CD4-positive, alpha-beta T cell (primary cell): ENCODE measurements around the gene GLI2. TPM values are rescaled to one million over a fixed set of nuclear protein-coding genes. Genes with fewer than 3 reads are reported as not detected.

Experiments used
- ATAC-seq: fragments of 200-7000 bp; cut with Tn5 transposase; one replicate; pipeline ENCODE4 v1.10.0; 2022; ENCODE audit warnings: mild to moderate bottlenecking; ENCODE audit not compliant: poor library complexity
- CTCF ChIA-PET: fragments of 350-600 bp; sonication (Branson Sonifier 250); formaldehyde crosslinking; loops from one replicate; lab custom pipeline; 2021; ENCODE audit warnings: antibody characterized with exemption, inconsistent platforms; lab: Charles Lee
- POLR2A ChIA-PET: fragments of 350-600 bp; sonication (Branson Sonifier 250); formaldehyde crosslinking; loops from one replicate; lab custom pipeline; 2021; ENCODE audit warnings: antibody characterized with exemption, inconsistent platforms; lab: Charles Lee
- DNase-seq, 14 experiments: peaks; one replicate each; pipeline ENCODE4 v3.0.0-alpha.2; 2013 to 2020; ENCODE audit warnings: mixed read lengths in 2 of 14
- H3K27ac ChIP-seq, 2 donors: one replicate each; pipeline versions ENCODE4 v1.5.1 to v1.7.0; 2013; ENCODE audit warnings: low read length in 2 of 2, low read depth in 1 of 2, mild to moderate bottlenecking in 1 of 2
- H3K27me3 ChIP-seq, 2 experiments: 1 replicate in 1 of 2; 2 replicates in 1 of 2; pipeline versions ENCODE4 v1.6.1 to v1.7.0; 2013; ENCODE audit warnings: low read length in 2 of 2, control low read depth in 1 of 2, mild to moderate bottlenecking in 1 of 2, moderate library complexity in 1 of 2; ENCODE audit not compliant: insufficient read depth in 2 of 2, control insufficient read depth in 1 of 2
- H3K36me3 ChIP-seq: one replicate; pipeline ENCODE4 v1.6.1; 2013; ENCODE audit warnings: low read length, control low read depth; ENCODE audit not compliant: insufficient read depth
- H3K4me1 ChIP-seq: one replicate; pipeline ENCODE4 v1.6.1; 2013; ENCODE audit warnings: low read length, control low read depth; ENCODE audit not compliant: insufficient read depth
- H3K4me3 ChIP-seq: one replicate; pipeline ENCODE4 v1.5.1; 2013; ENCODE audit warnings: mild to moderate bottlenecking, low read length, moderate library complexity
- H3K9me3 ChIP-seq, 2 experiments: 1 replicate in 1 of 2; 2 replicates in 1 of 2; pipeline versions ENCODE4 v1.6.1 to v1.7.0; 2013; ENCODE audit warnings: low read length in 2 of 2, mild to moderate bottlenecking in 2 of 2, control low read depth in 1 of 2, moderate library complexity in 1 of 2; ENCODE audit not compliant: control insufficient read depth in 1 of 2, insufficient read depth in 1 of 2
- H3K27ac Mint-ChIP-seq: one replicate; pipeline ENCODE4 v1.8.0; 2020; ENCODE audit warnings: mixed read lengths
- H3K27me3 Mint-ChIP-seq: one replicate; pipeline ENCODE4 v1.8.0; 2021; ENCODE audit warnings: mixed read lengths
- H3K36me3 Mint-ChIP-seq: one replicate; pipeline ENCODE4 v1.8.0; 2021; ENCODE audit warnings: low read depth, mixed read lengths
- H3K4me1 Mint-ChIP-seq: one replicate; pipeline ENCODE4 v1.8.0; 2021; ENCODE audit warnings: low read depth, mixed read lengths
- H3K4me3 Mint-ChIP-seq: one replicate; pipeline ENCODE4 v1.8.0; 2020; ENCODE audit warnings: mild to moderate bottlenecking, mixed read lengths
- H3K9me3 Mint-ChIP-seq: one replicate; pipeline ENCODE4 v1.8.0; 2020; ENCODE audit warnings: mixed read lengths
- intact Hi-C, 2 experiments: fragments of 100-400 bp; cut with DNase I in 1 of 2; cut with micrococcal nuclease in 1 of 2; formaldehyde crosslinking; loops; one replicate each; pipeline versions ENCODE4 v1.15.1 to v1.9.0; 2023 to 2025; cut with DNase I, micrococcal nuclease
- total RNA-seq, 174 experiments: library from RNA in 2 of 174; stranded (reverse) in 2 of 174; gene quantifications; one replicate each; pipeline ENCODE4 v1.2.3 and lab custom pipeline; 2021 to 2026
- TF ChIP-seq, protein P1 (sequence below): fragments of 200-600 bp; IDR thresholded peaks from one replicate; pipeline ENCODE4 v1.8.0; 2022; ENCODE audit warnings: antibody characterized with exemption, mild to moderate bottlenecking

Gene GLI2
- total RNA-seq, 2 experiments from 2014 or later, result not detected

DNA sequence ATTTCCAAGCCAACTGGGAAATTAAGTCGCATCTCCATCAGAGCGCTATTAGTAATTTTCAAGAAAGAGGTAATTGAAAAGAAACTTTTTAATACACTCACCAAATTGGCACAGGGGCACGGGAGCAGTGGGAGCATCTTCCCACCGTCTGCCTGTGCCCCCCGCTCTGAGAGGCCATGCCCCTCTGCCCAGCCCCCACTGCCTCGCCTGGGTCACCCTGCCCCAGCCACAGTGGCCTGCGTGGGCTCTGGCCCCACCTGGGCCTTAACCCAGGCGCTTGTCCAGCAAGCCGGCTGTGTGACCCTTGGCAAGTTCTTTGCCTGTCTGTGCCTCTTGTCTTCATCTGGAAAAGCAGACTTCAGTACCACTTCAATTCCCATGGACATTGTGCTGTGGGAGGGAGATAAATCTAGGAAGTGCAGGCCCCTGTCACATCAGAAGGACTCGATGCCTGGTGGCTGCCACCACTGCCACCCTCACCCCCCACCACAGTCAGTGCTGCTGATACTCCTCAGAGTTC lies 31.9 kb downstream of the GLI2 start:
- H3K9me3 ChIP-seq, result peaks cover 0 to 3% of the 10 kb centered on the region in 2 experiments
- DNase-seq (no peak), ATAC-seq (no peak)
- no peak overlapping the region for H3K27ac Mint-ChIP-seq
- no peak overlapping the region for H3K27ac ChIP-seq
- H3K4me1 ChIP-seq, result no peaks in the 10 kb centered on the region
- ChIA-PET CTCF (no interaction called here), POLR2A (no interaction called here)
- intact Hi-C loops, result no loop called here
- H3K36me3 ChIP-seq, result no peaks in the 10 kb centered on the region
- no peaks in the 10 kb centered on the region for H3K9me3 Mint-ChIP-seq
- H3K4me1 Mint-ChIP-seq, result no peaks in the 10 kb centered on the region
- TF ChIP-seq, protein P1, sequence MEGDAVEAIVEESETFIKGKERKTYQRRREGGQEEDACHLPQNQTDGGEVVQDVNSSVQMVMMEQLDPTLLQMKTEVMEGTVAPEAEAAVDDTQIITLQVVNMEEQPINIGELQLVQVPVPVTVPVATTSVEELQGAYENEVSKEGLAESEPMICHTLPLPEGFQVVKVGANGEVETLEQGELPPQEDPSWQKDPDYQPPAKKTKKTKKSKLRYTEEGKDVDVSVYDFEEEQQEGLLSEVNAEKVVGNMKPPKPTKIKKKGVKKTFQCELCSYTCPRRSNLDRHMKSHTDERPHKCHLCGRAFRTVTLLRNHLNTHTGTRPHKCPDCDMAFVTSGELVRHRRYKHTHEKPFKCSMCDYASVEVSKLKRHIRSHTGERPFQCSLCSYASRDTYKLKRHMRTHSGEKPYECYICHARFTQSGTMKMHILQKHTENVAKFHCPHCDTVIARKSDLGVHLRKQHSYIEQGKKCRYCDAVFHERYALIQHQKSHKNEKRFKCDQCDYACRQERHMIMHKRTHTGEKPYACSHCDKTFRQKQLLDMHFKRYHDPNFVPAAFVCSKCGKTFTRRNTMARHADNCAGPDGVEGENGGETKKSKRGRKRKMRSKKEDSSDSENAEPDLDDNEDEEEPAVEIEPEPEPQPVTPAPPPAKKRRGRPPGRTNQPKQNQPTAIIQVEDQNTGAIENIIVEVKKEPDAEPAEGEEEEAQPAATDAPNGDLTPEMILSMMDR, result no peak
- no peak overlapping the region for H3K4me3 ChIP-seq
- no peaks in the 10 kb centered on the region for H3K27me3 ChIP-seq
- no peaks in the 10 kb centered on the region for H3K36me3 Mint-ChIP-seq
- H3K27me3 Mint-ChIP-seq, result no peaks in the 10 kb centered on the region
- no peak overlapping the region for H3K4me3 Mint-ChIP-seq

DNA sequence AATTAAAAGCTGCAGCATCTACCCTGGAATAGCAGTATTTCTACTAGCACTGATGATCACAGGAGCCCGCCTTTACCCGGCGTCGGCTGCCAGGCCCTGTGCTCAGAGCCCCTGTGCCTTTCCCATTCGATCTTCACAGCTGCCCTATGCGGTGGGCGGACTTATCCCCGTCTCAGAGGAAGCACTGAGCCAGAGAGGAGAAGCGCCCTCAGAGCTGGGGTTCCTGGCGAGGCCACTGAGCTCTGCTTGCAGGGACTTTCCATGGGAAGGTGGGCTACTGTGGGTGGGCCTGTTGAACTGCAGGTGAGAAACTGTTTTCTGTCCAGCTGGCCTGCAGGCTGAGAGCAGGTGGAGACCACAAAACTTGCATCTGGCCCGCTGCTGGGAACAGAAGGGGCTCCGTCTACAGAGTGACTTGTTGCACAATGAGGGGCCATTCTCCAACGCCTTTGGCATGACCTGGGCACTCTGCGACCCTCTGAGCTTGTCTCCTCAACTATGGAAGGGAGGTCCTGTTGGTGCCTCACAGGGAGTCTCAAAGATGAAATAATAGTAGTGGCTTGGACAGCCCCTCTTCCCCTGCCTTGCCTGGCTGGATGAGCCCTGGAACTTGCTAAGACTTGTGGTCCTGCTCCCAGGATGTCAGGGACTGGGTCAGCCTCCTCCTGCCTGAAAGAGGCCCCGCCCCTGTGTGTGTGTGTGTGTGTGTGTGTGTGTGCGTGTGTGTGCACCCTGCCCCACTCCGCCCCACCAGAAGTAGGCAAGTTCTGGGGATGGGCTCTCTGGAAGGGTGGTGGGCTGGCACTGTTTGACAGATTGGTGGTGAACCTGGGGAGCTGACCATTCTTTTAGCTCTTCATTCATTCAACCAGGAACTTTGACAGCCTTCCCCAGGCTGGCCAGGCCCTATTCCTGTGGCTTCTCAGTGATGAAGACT lies 32.7 kb downstream of the GLI2 start:
- POLR2A ChIA-PET, result no interaction called here
- H3K27ac ChIP-seq, result no peak overlapping the region
- H3K4me1 ChIP-seq, result no peaks in the 10 kb centered on the region
- H3K9me3 ChIP-seq, result no peaks in the 10 kb centered on the region
- no peaks in the 10 kb centered on the region for H3K36me3 ChIP-seq
- no peaks in the 10 kb centered on the region for H3K9me3 Mint-ChIP-seq
- no peak overlapping the region for H3K4me3 Mint-ChIP-seq
- CTCF ChIA-PET, result no interaction called here
- no peak overlapping the region for H3K27ac Mint-ChIP-seq
- no peak for ATAC-seq
- no peaks in the 10 kb centered on the region for H3K27me3 Mint-ChIP-seq
- H3K36me3 Mint-ChIP-seq, result no peaks in the 10 kb centered on the region
- intact Hi-C loops, result no loop called here
- no peaks in the 10 kb centered on the region for H3K4me1 Mint-ChIP-seq
- H3K4me3 ChIP-seq, result no peak overlapping the region
- TF ChIP-seq, protein P1, result no peak
- H3K27me3 ChIP-seq, result no peaks in the 10 kb centered on the region
- DNase-seq, result no peak

DNA sequence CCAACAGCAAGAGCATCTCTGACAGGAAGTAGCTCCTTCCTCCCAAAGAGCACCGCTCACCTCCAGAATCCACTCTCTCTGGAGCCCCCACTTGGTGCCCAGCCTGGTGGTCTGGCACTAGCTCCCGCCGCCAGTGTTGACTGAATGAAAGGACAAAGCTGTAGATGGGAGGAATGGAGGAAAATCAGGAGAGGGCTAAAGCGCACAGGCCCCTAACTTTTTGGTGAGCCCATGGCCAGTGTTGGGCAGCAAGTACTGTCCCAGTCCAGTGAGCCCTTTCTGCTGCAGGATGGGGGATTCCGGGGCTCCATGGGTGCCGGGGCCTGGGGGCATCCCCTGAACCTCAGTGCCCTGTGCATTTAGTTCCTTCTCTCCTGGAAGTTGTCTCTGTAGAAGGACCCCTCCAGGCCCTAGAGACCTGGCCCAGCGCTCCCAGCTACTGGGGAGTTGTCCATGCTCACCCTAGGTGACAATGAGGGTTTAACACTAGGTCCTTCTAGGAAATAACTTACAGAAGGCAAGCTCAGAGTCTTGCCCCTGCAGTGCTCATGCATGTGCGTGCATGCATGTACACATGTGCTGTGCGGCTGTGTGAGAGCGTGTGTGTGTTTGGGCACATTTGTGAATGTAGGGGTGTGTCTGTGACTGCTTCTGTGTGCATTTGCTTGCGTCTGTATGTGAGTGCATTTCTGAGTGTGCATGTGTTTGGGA lies 33.6 kb downstream of the GLI2 start:
- Mint-ChIP-seq H3K9me3 (no peaks in the 10 kb centered on the region), H3K4me3 (no peak overlapping the region), H3K36me3 (no peaks in the 10 kb centered on the region), H3K27me3 (no peaks in the 10 kb centered on the region), H3K27ac (no peak overlapping the region), H3K4me1 (no peaks in the 10 kb centered on the region)
- no peaks in the 10 kb centered on the region for H3K36me3 ChIP-seq
- no peaks in the 10 kb centered on the region for H3K9me3 ChIP-seq
- ChIA-PET CTCF (no interaction called here), POLR2A (no interaction called here)
- no peak overlapping the region for H3K4me3 ChIP-seq
- intact Hi-C loops, result no loop called here
- DNase-seq (no peak), ATAC-seq (no peak)
- no peaks in the 10 kb centered on the region for H3K27me3 ChIP-seq
- H3K27ac ChIP-seq, result no peak overlapping the region
- no peaks in the 10 kb centered on the region for H3K4me1 ChIP-seq
- TF ChIP-seq, protein P1, result no peak
